T-helper 17 cell (primary cell): ENCODE data around the gene SLC9A1. TPM values are rescaled to one million over a fixed set of nuclear protein-coding genes. Genes with fewer than 3 reads are reported as not detected.

Experiments
- ATAC-seq: fragments of 150-1000 bp; cut with Tn5 transposase; 2 replicates; pipeline ENCODE4 v1.10.0; 2021; ENCODE audit warnings: mild to moderate bottlenecking, moderate library complexity
- DNase-seq, 3 donors: peaks; one replicate each; pipeline versions ENCODE4 v3.0.0 to v3.0.0-alpha.2; 2020 to 2021
- H3K9me3 ChIP-seq: one replicate; pipeline ENCODE4 v1.7.0; 2013; ENCODE audit warnings: low read length, mild to moderate bottlenecking; ENCODE audit not compliant: control insufficient read depth, poor library complexity, severe bottlenecking
- H3K27ac Mint-ChIP-seq: one replicate; pipeline ENCODE4 v1.8.0; 2022; ENCODE audit warnings: mild to moderate bottlenecking, moderate library complexity, mixed read lengths
- H3K27me3 Mint-ChIP-seq: one replicate; pipeline ENCODE4 v1.8.0; 2022; ENCODE audit warnings: mixed read lengths
- H3K36me3 Mint-ChIP-seq: one replicate; pipeline ENCODE4 v1.8.0; 2022; ENCODE audit warnings: low read depth, mixed read lengths
- H3K4me1 Mint-ChIP-seq: one replicate; pipeline ENCODE4 v1.8.0; 2022; ENCODE audit warnings: mild to moderate bottlenecking, mixed read lengths
- H3K4me3 Mint-ChIP-seq: one replicate; pipeline ENCODE4 v1.8.0; 2022; ENCODE audit warnings: mild to moderate bottlenecking, moderate library complexity, mixed read lengths
- total RNA-seq, 4 donors: library from RNA in 2 of 4; stranded (reverse) in 2 of 4; gene quantifications; one replicate each; pipeline ENCODE4 v1.2.3 and lab custom pipeline; 2022 to 2026

SLC9A1 gene
- total RNA-seq, 2 donors from 2014 or later, result 21.4 to 30.4 TPM

DNA sequence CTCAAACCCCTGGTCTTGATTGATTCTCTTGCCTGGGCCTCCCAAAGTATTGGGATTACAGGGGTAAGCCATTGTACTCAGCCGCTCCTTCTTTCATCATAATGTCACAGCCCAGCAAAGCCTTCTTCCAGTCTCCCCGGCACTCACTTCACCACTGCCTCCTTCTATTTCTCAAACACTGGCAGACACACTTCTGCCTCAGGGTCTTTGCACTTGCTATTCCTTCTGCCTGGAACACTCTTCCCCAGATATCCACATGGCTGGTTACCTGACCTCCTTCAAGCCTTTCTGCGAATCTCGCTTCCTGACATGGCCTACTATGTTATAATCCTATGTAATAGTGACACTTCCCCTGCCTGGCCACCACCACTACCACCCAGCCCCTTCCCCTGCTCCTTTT lies 7.2 kb upstream of the SLC9A1 start:
- Mint-ChIP-seq H3K4me3 (no peak overlapping the region), H3K4me1 (peaks cover 4% of the 10 kb centered on the region), H3K27me3 (no peaks in the 10 kb centered on the region), H3K27ac (no peak overlapping the region), H3K36me3 (no peaks in the 10 kb centered on the region)
- H3K9me3 ChIP-seq, result no peaks in the 10 kb centered on the region
- ATAC-seq, result no peak
- DNase-seq, result no peak

DNA sequence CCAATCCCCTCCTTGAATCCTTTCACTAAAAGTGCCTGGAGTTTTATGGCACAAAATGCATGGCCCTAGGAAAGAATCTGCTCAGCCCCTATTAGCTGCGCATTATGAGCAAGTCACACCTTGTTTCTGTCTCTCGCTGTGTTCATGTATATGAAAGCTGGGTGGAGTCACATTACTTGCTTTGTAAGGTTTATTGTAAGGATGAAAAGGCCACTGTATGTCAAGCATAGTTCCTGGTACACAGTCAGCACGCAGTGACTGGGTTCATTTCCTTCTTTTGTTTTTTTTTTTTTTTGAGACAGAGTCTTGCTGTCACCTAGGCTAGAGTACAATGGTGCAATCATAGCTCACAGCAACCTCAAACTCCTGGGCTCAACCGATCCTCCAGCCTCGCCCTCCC lies 6.7 kb upstream of the SLC9A1 start:
- ATAC-seq (peak; percentile 52), DNase-seq (no peak)
- peak overlapping the region; percentile 37 for H3K27ac Mint-ChIP-seq
- H3K27me3 Mint-ChIP-seq, result no peaks in the 10 kb centered on the region
- no peaks in the 10 kb centered on the region for H3K36me3 Mint-ChIP-seq
- H3K4me1 Mint-ChIP-seq, result peaks cover 4% of the 10 kb centered on the region
- H3K9me3 ChIP-seq, result no peaks in the 10 kb centered on the region
- no peak overlapping the region for H3K4me3 Mint-ChIP-seq

- no peaks in the 10 kb centered on the region for H3K27me3 Mint-ChIP-seq
- peaks cover 2% of the 10 kb centered on the region for H3K36me3 Mint-ChIP-seq
- DNase-seq (no peak), ATAC-seq (no peak)
- H3K4me1 Mint-ChIP-seq, result peaks cover 28% of the 10 kb centered on the region
- H3K27ac Mint-ChIP-seq, result no peak overlapping the region
- no peaks in the 10 kb centered on the region for H3K9me3 ChIP-seq
- H3K4me3 Mint-ChIP-seq, result no peak overlapping the region
Measured at GRCh38 chr1:27157194-27157593, 2.3 kb upstream of the SLC9A1 start.

DNA sequence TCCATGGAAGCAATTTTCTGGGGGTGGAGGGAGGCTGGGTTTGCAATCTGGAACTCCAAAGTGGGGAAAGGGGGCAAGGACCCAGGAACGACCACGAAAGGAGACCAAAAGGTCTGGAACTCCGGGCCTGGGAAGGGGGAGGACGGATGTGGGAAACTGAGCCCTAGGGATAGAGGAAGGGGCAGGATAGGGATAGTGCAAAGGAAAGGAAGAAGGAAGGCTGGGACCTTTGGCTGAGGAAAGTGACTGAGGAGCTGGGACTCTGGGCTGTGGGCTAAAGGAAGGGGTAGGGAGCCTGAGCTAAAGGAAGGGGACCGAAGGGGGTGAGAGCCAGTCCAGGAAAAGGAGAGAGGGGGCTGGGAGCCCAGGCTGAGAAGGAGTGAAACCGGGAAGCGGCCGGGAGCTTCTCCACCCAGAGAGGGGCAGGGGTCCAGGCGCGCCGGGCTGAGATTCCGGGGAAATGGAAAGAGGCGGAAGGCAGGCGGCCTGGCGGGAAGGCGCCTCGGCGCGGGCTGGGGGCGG lies 395 bp downstream of the SLC9A1 start:
- H3K9me3 ChIP-seq, result no peaks in the 10 kb centered on the region
- H3K36me3 Mint-ChIP-seq, result peaks cover 2% of the 10 kb centered on the region
- peak overlapping the region; percentile 95 for H3K4me3 Mint-ChIP-seq
- H3K27me3 Mint-ChIP-seq, result no peaks in the 10 kb centered on the region
- peak overlapping the region; percentile 98 for H3K27ac Mint-ChIP-seq
- DNase-seq, result no peak
- ATAC-seq, result no peak
- peaks cover 35% of the 10 kb centered on the region for H3K4me1 Mint-ChIP-seq

- H3K27ac Mint-ChIP-seq, result peak overlapping the region; percentile 98
- H3K4me3 Mint-ChIP-seq, result peak overlapping the region; percentile 95
- H3K9me3 ChIP-seq, result no peaks in the 10 kb centered on the region
- peaks cover 39% of the 10 kb centered on the region for H3K4me1 Mint-ChIP-seq
- peaks cover 2% of the 10 kb centered on the region for H3K36me3 Mint-ChIP-seq
- ATAC-seq, result no peak
- no peak for DNase-seq
- no peaks in the 10 kb centered on the region for H3K27me3 Mint-ChIP-seq
Measured at GRCh38 chr1:27153927-27154358, 982 bp downstream of the SLC9A1 start.

DNA sequence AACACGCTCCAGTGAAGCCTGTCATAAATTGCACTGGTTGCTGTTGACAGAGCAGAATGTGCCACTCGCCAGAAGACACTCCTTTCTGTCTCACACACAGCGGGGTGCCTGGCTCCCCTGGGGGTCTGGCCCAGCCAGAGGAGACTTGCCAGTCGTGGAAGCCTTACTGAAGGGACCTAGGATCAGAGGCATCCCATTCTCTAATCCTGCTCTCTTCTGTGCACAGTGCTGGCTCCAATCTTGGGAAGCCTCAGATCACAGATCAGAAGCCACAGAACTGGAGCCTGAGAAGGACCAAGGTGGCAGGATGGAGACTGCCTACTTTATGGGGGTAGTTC lies 1.4 kb downstream of the SLC9A1 start:
- Mint-ChIP-seq H3K4me3 (peak overlapping the region; percentile 95), H3K27ac (peak overlapping the region; percentile 98), H3K27me3 (no peaks in the 10 kb centered on the region), H3K4me1 (peaks cover 44% of the 10 kb centered on the region), H3K36me3 (peaks cover 2% of the 10 kb centered on the region)
- ATAC-seq (no peak), DNase-seq (no peak)
- H3K9me3 ChIP-seq, result no peaks in the 10 kb centered on the region

- peaks cover 4% of the 10 kb centered on the region for H3K36me3 Mint-ChIP-seq
- DNase-seq (no peak), ATAC-seq (no peak)
- no peaks in the 10 kb centered on the region for H3K27me3 Mint-ChIP-seq
- H3K4me3 Mint-ChIP-seq, result peak overlapping the region; percentile 95
- no peaks in the 10 kb centered on the region for H3K9me3 ChIP-seq
- H3K27ac Mint-ChIP-seq, result peak overlapping the region; percentile 98
- peaks cover 49% of the 10 kb centered on the region for H3K4me1 Mint-ChIP-seq
Measured at GRCh38 chr1:27152829-27153548, 1.9 kb downstream of the SLC9A1 start.

DNA sequence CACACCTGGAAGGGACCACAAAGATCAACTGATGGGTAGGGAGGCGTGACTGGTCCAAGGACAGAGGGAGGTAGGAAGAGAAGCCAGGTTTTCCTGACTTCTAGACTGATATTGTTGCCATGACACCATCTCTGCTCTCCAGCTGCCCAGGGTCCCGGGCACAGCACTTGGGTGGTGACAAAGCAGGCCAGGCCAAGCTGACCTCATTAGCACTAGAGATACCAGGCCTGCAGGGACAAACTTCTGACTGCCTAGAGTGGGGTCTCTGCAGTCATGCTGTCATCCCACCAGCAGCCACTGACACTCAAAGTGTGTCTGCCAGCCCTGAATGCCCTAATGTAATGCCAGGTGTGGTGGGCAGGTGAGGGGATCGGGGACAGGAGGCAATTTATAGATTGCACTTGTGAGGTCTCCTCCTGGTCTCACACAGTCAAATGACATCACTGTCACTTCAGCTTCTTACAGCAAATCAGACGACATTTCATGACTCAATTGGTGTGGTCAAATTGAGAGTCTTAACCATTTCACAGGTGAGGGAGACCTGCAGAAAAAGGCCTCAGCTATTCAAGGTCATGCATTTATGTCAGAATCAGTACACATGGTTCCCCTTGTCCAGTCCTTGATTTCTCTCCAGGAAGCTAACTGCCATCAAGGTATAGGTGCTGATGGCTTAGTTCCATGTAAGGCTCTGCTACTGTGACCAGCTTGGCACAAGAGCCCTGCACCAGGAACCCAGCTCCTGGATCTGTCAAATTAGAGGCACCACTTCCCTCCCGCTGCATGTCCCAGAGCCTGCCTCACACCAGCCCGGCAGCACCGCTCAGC lies 2.7 kb downstream of the SLC9A1 start:
- H3K9me3 ChIP-seq, result no peaks in the 10 kb centered on the region
- Mint-ChIP-seq H3K27me3 (no peaks in the 10 kb centered on the region), H3K36me3 (peaks cover 4% of the 10 kb centered on the region), H3K27ac (peak overlapping the region; percentile 98), H3K4me1 (peaks cover 49% of the 10 kb centered on the region), H3K4me3 (peak overlapping the region; percentile 95)
- no peak for DNase-seq
- no peak for ATAC-seq

- peaks cover 49% of the 10 kb centered on the region for H3K4me1 Mint-ChIP-seq
- DNase-seq (no peak), ATAC-seq (no peak)
- no peaks in the 10 kb centered on the region for H3K9me3 ChIP-seq
- H3K4me3 Mint-ChIP-seq, result no peak overlapping the region
- H3K27me3 Mint-ChIP-seq, result no peaks in the 10 kb centered on the region
- peaks cover 4% of the 10 kb centered on the region for H3K36me3 Mint-ChIP-seq
- no peak overlapping the region for H3K27ac Mint-ChIP-seq
Measured at GRCh38 chr1:27150641-27151040, 4.3 kb downstream of the SLC9A1 start.

GRCh38 chr1:27150183-27150582 lies 4.7 kb downstream of the SLC9A1 start:
- H3K27ac Mint-ChIP-seq, result no peak overlapping the region
- H3K27me3 Mint-ChIP-seq, result no peaks in the 10 kb centered on the region
- H3K4me1 Mint-ChIP-seq, result peaks cover 46% of the 10 kb centered on the region
- H3K9me3 ChIP-seq, result no peaks in the 10 kb centered on the region
- no peak overlapping the region for H3K4me3 Mint-ChIP-seq
- H3K36me3 Mint-ChIP-seq, result peaks cover 2% of the 10 kb centered on the region
- DNase-seq (no peak), ATAC-seq (no peak)

DNA sequence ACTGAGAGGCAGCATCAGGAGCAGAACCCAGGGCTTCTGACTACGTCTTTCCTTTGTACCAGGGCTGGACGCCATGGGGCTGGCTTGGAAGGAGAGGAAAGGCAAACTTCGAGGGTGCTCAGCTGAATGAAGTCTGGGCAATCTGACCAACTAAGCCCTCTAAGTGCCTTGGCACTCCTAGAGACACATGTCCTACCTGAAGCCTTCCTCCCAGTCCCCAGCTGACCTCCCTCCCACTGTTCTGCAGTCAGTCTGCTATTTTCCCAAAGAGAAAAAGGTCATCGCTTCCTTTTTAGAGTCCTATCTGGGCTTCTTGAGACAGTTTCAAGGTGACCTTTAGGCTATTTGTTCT lies 5.2 kb downstream of the SLC9A1 start:
- peaks cover 47% of the 10 kb centered on the region for H3K4me1 Mint-ChIP-seq
- no peak for DNase-seq
- no peak overlapping the region for H3K27ac Mint-ChIP-seq
- ATAC-seq, result no peak
- H3K4me3 Mint-ChIP-seq, result no peak overlapping the region
- H3K27me3 Mint-ChIP-seq, result no peaks in the 10 kb centered on the region
- peaks cover 2% of the 10 kb centered on the region for H3K36me3 Mint-ChIP-seq
- H3K9me3 ChIP-seq, result no peaks in the 10 kb centered on the region

DNA sequence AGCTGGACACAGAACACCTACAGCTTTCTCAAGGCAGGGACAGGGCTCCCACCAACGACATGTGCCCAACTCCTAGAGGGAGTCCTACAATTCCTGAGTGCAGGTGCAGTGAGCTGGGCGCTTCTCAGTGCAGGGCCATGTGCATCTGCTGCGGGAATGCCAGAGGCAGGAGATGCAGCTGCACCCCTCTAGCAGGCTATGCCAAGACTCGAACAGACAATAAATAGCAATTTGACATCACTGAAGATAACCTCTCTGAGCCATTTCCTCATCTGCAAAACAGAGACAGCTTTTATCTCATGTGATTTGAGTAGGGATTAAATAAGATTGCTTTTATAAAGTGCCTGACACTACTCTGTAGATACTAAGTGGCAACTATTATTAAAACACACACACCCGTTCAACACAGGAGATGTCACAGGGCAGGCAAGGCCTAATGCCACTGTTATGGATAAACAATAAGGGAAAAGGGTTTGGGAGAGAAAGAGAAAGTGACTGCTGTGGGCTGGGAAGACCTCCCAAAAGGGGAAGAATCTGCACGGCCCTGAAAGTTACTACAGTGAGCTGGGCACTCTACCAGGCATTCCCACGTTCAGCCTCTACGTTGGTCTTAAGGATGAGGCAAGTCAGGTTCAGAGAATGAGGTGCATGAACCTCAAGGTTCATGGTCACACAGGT lies 5.7 kb downstream of the SLC9A1 start:
- DNase-seq (no peak), ATAC-seq (no peak)
- Mint-ChIP-seq H3K27ac (no peak overlapping the region), H3K4me3 (no peak overlapping the region), H3K27me3 (no peaks in the 10 kb centered on the region), H3K4me1 (peaks cover 43% of the 10 kb centered on the region), H3K36me3 (peaks cover 2% of the 10 kb centered on the region)
- no peaks in the 10 kb centered on the region for H3K9me3 ChIP-seq

DNA sequence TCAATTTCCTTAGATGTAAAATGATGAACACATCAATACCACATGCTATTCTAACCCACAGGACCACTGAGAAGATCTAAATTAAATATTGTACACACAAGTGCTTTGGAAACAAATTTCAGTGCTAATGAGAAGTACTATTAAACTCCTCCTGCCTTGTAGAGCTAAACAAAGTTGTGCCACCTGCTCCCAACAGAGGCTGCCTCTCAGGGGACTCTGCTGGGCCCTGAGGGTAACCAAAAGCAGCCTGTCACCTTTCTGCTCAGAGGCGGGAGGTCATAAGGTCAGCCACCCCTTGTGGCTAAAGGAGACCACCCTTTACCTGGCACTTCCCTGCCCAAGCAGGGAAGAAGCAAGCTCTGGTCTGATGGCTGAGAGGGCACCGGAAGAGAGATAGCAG lies 6.3 kb downstream of the SLC9A1 start:
- ATAC-seq (no peak), DNase-seq (no peak)
- no peaks in the 10 kb centered on the region for H3K9me3 ChIP-seq
- H3K36me3 Mint-ChIP-seq, result peaks cover 2% of the 10 kb centered on the region
- H3K4me1 Mint-ChIP-seq, result peaks cover 39% of the 10 kb centered on the region
- no peaks in the 10 kb centered on the region for H3K27me3 Mint-ChIP-seq
- H3K4me3 Mint-ChIP-seq, result no peak overlapping the region
- no peak overlapping the region for H3K27ac Mint-ChIP-seq
